HepG2 (cell line): ENCODE data around the gene NR5A2. TPM values are rescaled to one million over a fixed set of nuclear protein-coding genes. Genes with fewer than 3 reads are reported as not detected.

Experiments used
- ATAC-seq: fragments of 200-7000 bp; cut with Tn5 transposase; 3 replicates; pipeline ENCODE4 v1.9.1; 2020; ENCODE audit warnings: mild to moderate bottlenecking, moderate library complexity
- BruUV-seq: library from RNA; stranded (reverse); fragments of 400-500 nt; replicated peaks from 2 replicates; lab custom pipeline; 2021; lab: Mats Ljungman, UMichigan
- CTCF ChIA-PET: fragments of 300-600 bp; formaldehyde crosslinking; extraction: SDS; loops from one replicate; lab custom pipeline; 2021; ENCODE audit warnings: low total read pairs, inconsistent platforms, low intra/inter-chr PET ratio; lab: Yijun Ruan, JAX
- POLR2A ChIA-PET: fragments of 350-600 bp; sonication (Branson Sonifier 250); formaldehyde crosslinking; loops from one replicate; lab custom pipeline; 2020; ENCODE audit warnings: antibody characterized with exemption, inconsistent platforms; lab: Yijun Ruan, JAX
- DNase-seq: peaks from one replicate; pipeline ENCODE4 v3.0.0-alpha.2; 2015; ENCODE audit warnings: low spot score
- FAIRE-seq: peaks from 3 replicates; lab custom pipeline; 2011; peaks lifted over from hg19 to GRCh38; lab: Jason Lieb, UNC
- H2AFZ ChIP-seq: one replicate; pipeline ENCODE4 v1.6.1; 2011; ENCODE audit warnings: low read length, inconsistent platforms
- H3K27ac ChIP-seq: fragments of 300-600 bp; 3 replicates; pipeline ENCODE4 v1.8.0; 2011; ENCODE audit warnings: mixed run types, mild to moderate bottlenecking, mixed read lengths, low read length, inconsistent platforms; ENCODE audit not compliant: insufficient read depth; ENCODE audit errors: extremely low read length
- H3K27me3 ChIP-seq, 2 experiments: fragments of 200-600 bp in 1 of 2; 2 replicates in 1 of 2; 3 replicates in 1 of 2; pipeline versions ENCODE4 v1.6.0 to v1.8.0; 2011; ENCODE audit warnings: low read length in 2 of 2, mild to moderate bottlenecking in 2 of 2, moderate library complexity in 2 of 2, inconsistent platforms in 1 of 2; ENCODE audit not compliant: insufficient read depth in 2 of 2, control insufficient read depth in 1 of 2
- H3K36me3 ChIP-seq, 2 experiments: fragments of 200-600 bp in 1 of 2; replicated peaks in 1 of 2; 2 replicates in 1 of 2; 3 replicates in 1 of 2; pipeline versions ENCODE4 v1.5.1 to v1.8.0; 2011; ENCODE audit warnings: low read length in 2 of 2, inconsistent platforms in 1 of 2; ENCODE audit not compliant: insufficient read depth in 2 of 2, control insufficient read depth in 1 of 2
- H3K4me1 ChIP-seq: 2 replicates; pipeline ENCODE4 v1.5.1; 2012; ENCODE audit warnings: low read length, inconsistent platforms; ENCODE audit not compliant: insufficient read depth
- H3K4me2 ChIP-seq: 2 replicates; pipeline ENCODE4 v1.6.0; 2011; ENCODE audit warnings: low read depth, low read length, inconsistent platforms
- H3K4me3 ChIP-seq, 3 experiments: fragments of 200-600 bp in 1 of 3; sonication (generic), shearing (Covaris generic) in 1 of 3; replicated peaks in 1 of 3; 2 replicates each; pipeline ENCODE4 v1.5.1; 2011 to 2016; ENCODE audit warnings: low read length in 3 of 3, inconsistent platforms in 2 of 3, low read depth in 2 of 3, mild to moderate bottlenecking in 2 of 3, control low read depth in 1 of 3, mixed read lengths in 1 of 3; ENCODE audit not compliant: insufficient read depth in 1 of 3
- H3K79me2 ChIP-seq: one replicate; pipeline ENCODE4 v1.6.1; 2011; ENCODE audit warnings: low read length, inconsistent platforms; ENCODE audit not compliant: insufficient read depth
- H3K9ac ChIP-seq: 2 replicates; pipeline ENCODE4 v1.6.0; 2011; ENCODE audit warnings: mild to moderate bottlenecking, low read depth, low read length, inconsistent platforms; ENCODE audit not compliant: insufficient read depth
- H3K9me3 ChIP-seq: 2 replicates; pipeline ENCODE4 v1.5.1; 2012; ENCODE audit warnings: mild to moderate bottlenecking, low read length
- H4K20me1 ChIP-seq: 2 replicates; pipeline ENCODE4 v1.6.0; 2011; ENCODE audit warnings: inconsistent platforms, mild to moderate bottlenecking, low read length, moderate library complexity; ENCODE audit not compliant: insufficient read depth
- CEBPB ChIP-seq: IDR thresholded peaks from 2 replicates; pipeline ENCODE4 v1.6.1; 2011; ENCODE audit warnings: low read depth, low read length, improper control_type of control experiment, borderline replicate concordance
- MNT ChIP-seq: fragments of 450-650 bp; IDR thresholded peaks from 2 replicates; pipeline ENCODE4 v1.6.1; 2016
- PAF1 ChIP-seq: IDR thresholded peaks from 2 replicates; pipeline ENCODE4 v1.6.1; 2016; ENCODE audit warnings: missing genetic modification reagents, missing compliant biosample characterization
- PRDM4 ChIP-seq: sonication (generic); formaldehyde crosslinking; IDR thresholded peaks from 2 replicates; pipeline ENCODE4 v1.9.0; 2021; ENCODE audit warnings: missing genetic modification reagents, borderline replicate concordance
- REST ChIP-seq, 2 experiments: IDR thresholded peaks; 2 replicates each; pipeline ENCODE4 v1.6.1; 2011 to 2012; ENCODE audit warnings: low read length in 2 of 2, borderline replicate concordance in 1 of 2, low read depth in 1 of 2, mild to moderate bottlenecking in 1 of 2, moderate library complexity in 1 of 2
- SCMH1 ChIP-seq: sonication (generic); formaldehyde crosslinking; IDR thresholded peaks from 2 replicates; pipeline ENCODE4 v1.9.0; 2021; ENCODE audit warnings: missing genetic modification reagents, mild to moderate bottlenecking, borderline replicate concordance
- SNRNP70 ChIP-seq: fragments of 200-400 bp; formaldehyde crosslinking; IDR thresholded peaks from 2 replicates; pipeline ENCODE4 v1.6.1; 2017; ENCODE audit warnings: mild to moderate bottlenecking, low read depth, low read length, moderate library complexity
- TP53 ChIP-seq: sonication (generic); formaldehyde crosslinking; conservative IDR thresholded peaks from 2 replicates; pipeline ENCODE4 v1.4.0; 2020; ENCODE audit warnings: missing genetic modification reagents
- ZBTB21 ChIP-seq: sonication (generic); formaldehyde crosslinking; IDR thresholded peaks from 2 replicates; pipeline ENCODE4 v1.4.0; 2020; ENCODE audit warnings: missing genetic modification reagents
- WGBS: methylation state at CpG from one replicate; pipeline ENCODE4 v1.1.6; 2017; ENCODE audit warnings: low lambda C conversion rate; 5-methylcytosine and 5-hydroxymethylcytosine counted together
- in situ Hi-C: cut with HindIII; loops from 2 replicates; pipeline ENCODE4 v1.10.0; 2017; ENCODE audit warnings: low pct_unique_long_range_greater_than_20kb; ENCODE audit not compliant: extremely low pct_ligation_motif_present
- intact Hi-C: fragments of 100-400 bp; cut with micrococcal nuclease; formaldehyde crosslinking; loops from one replicate; pipeline ENCODE4 v1.10.0; 2022; ENCODE audit not compliant: unreplicated experiment
- polyA plus RNA-seq, 8 experiments: library from polyadenylated mRNA; depleted of rRNA in 3 of 8; stranded (reverse) in 7 of 8; unstranded in 1 of 8; fragments of >200 nt; fragmentation: Illumina TruSeq in 4 of 8; extraction: Trizol in 4 of 8; gene quantifications; 2 replicates each; pipeline versions ENCODE4 v1.2.1 to v1.2.3, GENCODE V29; 2011 to 2016; ENCODE audit warnings: low read depth in 4 of 8, missing spikeins in 1 of 8, mixed read lengths in 1 of 8; ENCODE audit not compliant: insufficient read depth in 1 of 8
- total RNA-seq, 5 experiments: library from RNA; depleted of rRNA; stranded (reverse); fragments of >200 nt; fragmentation: Illumina TruSeq; extraction: Trizol; gene quantifications; 2 replicates each; pipeline ENCODE4 v1.2.3, GENCODE V29; 2016; ENCODE audit warnings: low read depth in 1 of 5

Gene NR5A2
- total and polyA plus RNA-seq, 2 of the 13 experiments (the other 11 are each of a cell fraction or from before 2014, with no cell fraction given): 0.24 to 2.8 TPM

- intact Hi-C loops (no loop called here), in situ Hi-C loops (no loop called here)
- FAIRE-seq: no peak
- no peak for DNase-seq
- TF ChIP-seq MNT (no peak), CEBPB (peak; percentile 60; the same call in 1 of the 2 replicates)
- Histone ChIP-seq H3K4me2 (no peak overlapping the region), H3K27ac (no peak overlapping the region), H3K4me3 (no peak overlapping the region), H3K4me1 (no peaks in the 10 kb centered on the region), H3K36me3 (no peaks in the 10 kb centered on the region), H3K9me3 (no peaks in the 10 kb centered on the region), H4K20me1 (no peaks in the 10 kb centered on the region), H3K79me2 (no peaks in the 10 kb centered on the region), H3K9ac (no peak overlapping the region), H3K27me3 (no peaks in the 10 kb centered on the region), H2AFZ (no peak overlapping the region)
- ChIA-PET POLR2A (no interaction called here), CTCF (no interaction called here)
- no TSS peak for BruUV-seq
- ATAC-seq: no peak
- 14% methylated on average over 5 of the region's 5 CpGs for WGBS
Measured at GRCh38 chr1:200165493-200166220, 138.1 kb downstream of the NR5A2 start.

- FAIRE-seq: no peak
- intact Hi-C loops: no loop called here
- H3K27me3 ChIP-seq: no peaks in the 10 kb centered on the region
- no peak for ATAC-seq
- no peak overlapping the region for H3K4me3 ChIP-seq
- in situ Hi-C loops: no loop called here
- BruUV-seq: no TSS peak
- WGBS: 64% methylated on average over 4 of the region's 4 CpGs
- ChIA-PET POLR2A (no interaction called here), CTCF (no interaction called here)
- no peaks in the 10 kb centered on the region for H3K4me1 ChIP-seq
- no peaks in the 10 kb centered on the region for H3K79me2 ChIP-seq
- DNase-seq: no peak
- no peak overlapping the region for H3K9ac ChIP-seq
- no peaks in the 10 kb centered on the region for H4K20me1 ChIP-seq
- no peaks in the 10 kb centered on the region for H3K36me3 ChIP-seq
- H3K27ac ChIP-seq: no peak overlapping the region
- H3K4me2 ChIP-seq: no peak overlapping the region
- no peak overlapping the region for H2AFZ ChIP-seq
- H3K9me3 ChIP-seq: no peaks in the 10 kb centered on the region
- TF ChIP-seq SNRNP70 (no peak), PRDM4 (no peak), SCMH1 (CRISPR knock-in tag) (no peak), ZBTB21 (CRISPR knock-in tag) (no peak), PAF1 (CRISPR knock-in tag) (no peak), TP53 (CRISPR knock-in tag) (no peak), REST (IDR thresholded peaks at IDR 0.05; ENCODE audit: borderline replicate concordance in 1 of 2, low read depth in 1 of 2, low read length in 2 of 2) (no peak)
Measured at GRCh38 chr1:200166411-200166810, 138.9 kb downstream of the NR5A2 start.
